ENCODE results near the gene GPR17. TPM values are rescaled to one million over a fixed set of nuclear protein-coding genes. Genes with fewer than 3 reads are reported as not detected.

GPR17 gene
- total and polyA plus RNA-seq, 8 donors = 0.35 to 1.9 TPM; not detected in 6

- Histone ChIP-seq H3K27me3 (no peaks in the 10 kb centered on the region), H3K9me3 (no peaks in the 10 kb centered on the region), H3K4me3 (no peak overlapping the region), H3K36me3 (no peaks in the 10 kb centered on the region), H3K27ac (no peak overlapping the region), H3K4me1 (no peaks in the 10 kb centered on the region)
- 81 to 85% methylated on average over 37 to 38 of the region's 38 CpGs for WGBS, 2 donors
- ATAC-seq = no peak
- no peak for FAIRE-seq
- no peak for TF ChIP-seq CTCF (IDR thresholded peaks at IDR 0.05)
- DNase-seq = peak in 3 of 6 donors; percentile 6 to 58 (median 49)
- intact Hi-C loops (cut with DNase I) = no loop called here
These were observed 22.3 kb upstream of the GPR17 start for GRCh38 chr2:127623388-127624319.

GRCh38 chr2:127624320-127624755 lies 21.6 kb upstream of the GPR17 start:
- WGBS, 2 donors = 75 to 77% methylated on average over 4 to 5 of the region's 5 CpGs
- Histone ChIP-seq H3K36me3 (no peaks in the 10 kb centered on the region), H3K4me3 (no peak overlapping the region), H3K4me1 (no peaks in the 10 kb centered on the region), H3K27ac (no peak overlapping the region), H3K9me3 (no peaks in the 10 kb centered on the region), H3K27me3 (no peaks in the 10 kb centered on the region)
- intact Hi-C loops (cut with DNase I) = no loop called here
- FAIRE-seq (no peak), DNase-seq (peak in 2 of 6 donors; percentile 3 to 38), ATAC-seq (no peak)
- no peak for TF ChIP-seq CTCF (IDR thresholded peaks at IDR 0.05)

- WGBS, 2 donors = 74 to 81% methylated on average over 23 of the region's 23 CpGs
- intact Hi-C loops (cut with DNase I) = no loop called here
- DNase-seq = peak in 3 of 6 donors; percentile 12 to 65 (median 53)
These were observed 21.0 kb upstream of the GPR17 start for GRCh38 chr2:127624756-127625571.

GRCh38 chr2:127625572-127625951 lies 20.4 kb upstream of the GPR17 start:
- intact Hi-C loops (cut with DNase I) = no loop called here
- no peaks in the 10 kb centered on the region for H3K36me3 ChIP-seq
- 76 to 77% methylated on average over 2 of the region's 2 CpGs for WGBS, 2 donors

More at GRCh38 chr2:127624756-127625571, 21.0 kb upstream of the GPR17 start:
- no peak overlapping the region for H3K4me3 ChIP-seq
- H3K27me3 ChIP-seq = no peaks in the 10 kb centered on the region
- no peaks in the 10 kb centered on the region for H3K4me1 ChIP-seq
- no peak for ATAC-seq
- no peak for TF ChIP-seq CTCF (IDR thresholded peaks at IDR 0.05)
- H3K9me3 ChIP-seq = no peaks in the 10 kb centered on the region
- no peak overlapping the region for H3K27ac ChIP-seq
- H3K36me3 ChIP-seq = no peaks in the 10 kb centered on the region
- FAIRE-seq = no peak

More at GRCh38 chr2:127625572-127625951, 20.4 kb upstream of the GPR17 start:
- Histone ChIP-seq H3K4me1 (no peaks in the 10 kb centered on the region), H3K4me3 (no peak overlapping the region), H3K27ac (no peak overlapping the region), H3K27me3 (no peaks in the 10 kb centered on the region), H3K9me3 (no peaks in the 10 kb centered on the region)
- DNase-seq = peak in 3 of 6 donors; percentile 1 to 35 (median 29)
- ATAC-seq = no peak
- TF ChIP-seq CTCF (IDR thresholded peaks at IDR 0.05) = no peak
- FAIRE-seq = no peak
